NCI-H1417 (cell line): ENCODE data around the gene ARID1B.
"Not testable (repeated sequence)": the region's sequence is repeated elsewhere in the genome, so short reads cannot be mapped to it uniquely, and the experiment has no call there.

Experiments
- DNase-seq, 3 experiments: peaks; one replicate each; lab custom pipeline; 2025; lab: John Stamatoyannopoulos, UW

ARID1B gene

GRCh38 chr6:156935000-156935399 lies 157.8 kb downstream of the ARID1B start:
- no peak for DNase-seq

- DNase-seq = peak in 1 of 3 experiments; percentile 49
Measured at GRCh38 chr6:156938143-156938542, 161.0 kb downstream of the ARID1B start.

GRCh38 chr6:156940221-156940620 lies 163.0 kb downstream of the ARID1B start:
- DNase-seq = no peak

- DNase-seq = peak in 2 of 3 experiments; percentile 22 to 42
Measured at GRCh38 chr6:156942266-156942665, 165.1 kb downstream of the ARID1B start.

- no peak for DNase-seq
Measured at GRCh38 chr6:156943166-156943565, 166.0 kb downstream of the ARID1B start.

- no peak for DNase-seq
Measured at GRCh38 chr6:156943816-156944215, 166.6 kb downstream of the ARID1B start.

- DNase-seq = no peak
Measured at GRCh38 chr6:156944412-156944811, 167.2 kb downstream of the ARID1B start.

- not testable (repeated sequence) for DNase-seq
Measured at GRCh38 chr6:156945789-156946172, 168.6 kb downstream of the ARID1B start.

GRCh38 chr6:156946370-156946936 lies 169.3 kb downstream of the ARID1B start:
- DNase-seq = no peak

GRCh38 chr6:156948277-156948676 lies 171.1 kb downstream of the ARID1B start:
- no peak for DNase-seq

- no peak for DNase-seq
Measured at GRCh38 chr6:156948807-156949206, 171.6 kb downstream of the ARID1B start.

- DNase-seq = no peak
Measured at GRCh38 chr6:156949376-156949775, 172.2 kb downstream of the ARID1B start.

- DNase-seq = no peak
Measured at GRCh38 chr6:156950084-156950483, 172.9 kb downstream of the ARID1B start.

- DNase-seq = no peak
Measured at GRCh38 chr6:156950531-156950930, 173.4 kb downstream of the ARID1B start.

- no peak for DNase-seq
Measured at GRCh38 chr6:156952401-156952800, 175.2 kb downstream of the ARID1B start.

GRCh38 chr6:156953127-156953478 lies 175.9 kb downstream of the ARID1B start:
- DNase-seq = no peak

- peak; percentile 90 to 99 (median 94) for DNase-seq
Measured at GRCh38 chr6:156953479-156954146, 176.4 kb downstream of the ARID1B start.

- no peak for DNase-seq
Measured at GRCh38 chr6:156954191-156954590, 177.0 kb downstream of the ARID1B start.

GRCh38 chr6:156954816-156955215 lies 177.6 kb downstream of the ARID1B start:
- DNase-seq = peak; percentile 16 to 63 (median 46)

GRCh38 chr6:156955494-156956183 lies 178.5 kb downstream of the ARID1B start:
- no peak for DNase-seq

- DNase-seq = no peak
Measured at GRCh38 chr6:156956286-156956685, 179.1 kb downstream of the ARID1B start.

- DNase-seq = no peak
Measured at GRCh38 chr6:156957931-156958547, 180.9 kb downstream of the ARID1B start.

- DNase-seq = no peak
Measured at GRCh38 chr6:156960525-156960924, 183.3 kb downstream of the ARID1B start.
